Superior temporal gyrus (tissue), 1 donor: Measurements from ENCODE around the gene NTM.

ENCODE experiments used
- DNase-seq: peaks from one replicate; pipeline ENCODE4 v3.0.0-alpha.2; 2016; ENCODE audit errors: extremely low spot score

NTM gene

GRCh38 chr11:132072044-132072857 is 701.8 kb downstream of the NTM start:
- DNase-seq: no peak

- DNase-seq: no peak
Measured at GRCh38 chr11:132072858-132073211, 702.4 kb downstream of the NTM start.

GRCh38 chr11:132073787-132074186 is 703.4 kb downstream of the NTM start:
- DNase-seq: no peak

GRCh38 chr11:132075447-132075846 is 705.0 kb downstream of the NTM start:
- no peak for DNase-seq

DNA sequence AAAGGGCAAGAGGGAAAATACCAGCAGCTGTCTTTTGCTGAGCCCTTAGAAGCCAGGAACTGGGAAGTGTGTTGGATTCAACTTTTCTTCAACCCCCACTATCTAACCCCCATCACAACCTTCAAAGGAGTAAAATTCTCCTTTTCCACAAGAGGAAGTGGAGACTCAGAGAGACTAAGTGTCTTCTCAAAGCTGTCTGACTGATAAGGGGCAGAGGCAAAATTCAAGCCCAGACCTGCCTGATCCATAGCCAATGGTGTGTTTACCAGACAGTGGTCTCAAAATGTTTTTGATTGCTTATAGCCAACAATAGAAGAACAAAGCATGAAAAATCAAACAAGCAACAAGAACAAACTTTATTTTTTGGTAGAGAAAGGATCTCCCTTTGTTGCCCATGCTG is 707.0 kb downstream of the NTM start:
- no peak for DNase-seq

DNA sequence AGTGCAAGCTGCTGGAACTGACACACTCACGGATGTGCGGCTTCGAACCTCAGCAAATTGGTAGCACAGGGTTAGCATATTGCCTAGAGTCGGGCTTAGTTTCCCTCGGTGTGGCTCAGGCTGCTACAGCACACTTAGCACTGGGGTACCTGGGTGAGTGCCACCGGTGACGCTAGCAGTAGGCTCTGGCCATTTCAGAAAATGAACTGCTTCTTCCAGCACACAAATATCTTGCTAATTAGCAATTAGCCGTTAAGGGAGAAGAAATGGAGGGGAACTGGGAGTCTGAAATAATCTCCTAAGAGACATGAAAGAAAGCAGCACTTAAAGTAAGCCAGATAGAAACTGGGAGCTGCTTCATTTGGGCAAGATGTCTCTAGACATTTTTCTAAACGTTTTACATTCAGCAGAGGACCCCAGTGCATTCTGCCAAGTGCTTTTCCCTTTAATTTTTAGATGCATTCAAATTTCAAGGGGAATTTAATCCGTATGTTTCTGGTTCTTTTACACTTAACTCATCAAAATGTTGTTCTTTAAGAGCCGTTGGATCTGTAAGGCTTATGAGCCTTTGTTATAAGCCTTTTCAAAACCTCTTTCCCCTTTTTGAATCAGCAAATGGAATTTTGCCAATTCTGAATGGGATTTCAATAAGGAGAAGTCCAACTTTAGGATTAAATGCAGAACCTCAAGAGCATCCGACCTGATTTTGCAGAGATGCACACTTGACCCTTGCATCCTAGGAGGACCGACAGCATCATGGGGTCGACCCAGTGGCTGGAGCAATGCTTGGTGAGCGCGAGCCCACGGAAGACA is 708.1 kb downstream of the NTM start:
- no peak for DNase-seq

DNA sequence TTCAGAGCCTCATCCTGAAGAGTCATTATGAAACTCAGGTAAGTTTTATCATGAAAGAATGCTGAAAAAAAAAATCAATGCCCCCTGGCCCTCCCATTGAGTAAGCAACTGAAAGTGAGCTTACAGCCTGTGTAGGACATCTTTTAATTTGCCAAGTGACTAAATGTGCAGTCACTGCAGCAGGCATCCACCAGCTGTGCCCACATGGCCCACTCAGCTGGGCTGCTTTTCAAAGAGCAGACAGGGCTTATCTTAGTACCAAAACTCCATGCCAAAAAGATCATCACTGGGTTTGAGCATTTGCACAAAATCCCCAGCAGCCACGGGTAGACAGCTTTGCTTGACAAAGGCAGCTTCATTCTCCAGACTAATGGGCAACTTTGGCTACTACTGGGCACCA is 709.7 kb downstream of the NTM start:
- DNase-seq: peak; percentile 38

DNA sequence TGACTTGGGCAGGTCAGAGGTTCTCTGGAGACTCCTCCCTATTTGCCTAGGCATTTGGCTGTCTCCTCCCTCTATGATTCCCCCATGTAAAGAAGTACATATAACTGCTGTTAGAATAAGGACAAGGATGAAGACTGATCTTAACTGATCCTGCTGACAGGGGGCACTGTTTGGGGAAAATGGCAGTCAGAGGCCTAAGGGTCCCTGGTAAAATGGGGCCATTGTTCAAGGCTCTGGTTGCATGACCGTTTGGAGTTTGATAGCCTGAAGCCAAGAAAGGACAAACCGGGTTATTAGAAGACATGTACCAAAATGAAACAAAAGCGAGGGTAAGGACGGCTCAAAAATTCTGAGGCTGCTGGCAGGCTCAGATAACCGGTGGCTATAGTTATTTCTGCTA is 712.2 kb downstream of the NTM start:
- DNase-seq: no peak

GRCh38 chr11:132084433-132084832 is 714.0 kb downstream of the NTM start:
- DNase-seq: no peak

DNA sequence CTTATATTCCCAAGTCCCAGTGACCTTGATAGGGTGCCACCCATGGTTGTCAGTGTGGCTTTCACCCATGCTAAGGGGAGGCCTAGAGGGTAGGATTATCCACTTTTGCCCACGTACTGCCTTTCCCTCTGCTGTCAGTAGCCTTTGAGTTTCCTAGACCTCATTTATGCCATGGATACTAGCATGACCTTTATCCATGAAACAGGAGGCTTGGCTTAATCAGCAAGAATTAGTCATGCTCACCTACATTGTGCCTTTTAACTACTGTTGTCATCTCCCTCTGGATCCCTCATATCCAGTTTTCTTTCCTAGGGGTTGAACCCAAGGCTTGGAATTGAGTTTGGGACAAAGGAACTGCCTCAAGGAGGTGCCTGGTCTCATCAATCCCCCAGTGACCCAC is 716.7 kb downstream of the NTM start:
- no peak for DNase-seq

DNA sequence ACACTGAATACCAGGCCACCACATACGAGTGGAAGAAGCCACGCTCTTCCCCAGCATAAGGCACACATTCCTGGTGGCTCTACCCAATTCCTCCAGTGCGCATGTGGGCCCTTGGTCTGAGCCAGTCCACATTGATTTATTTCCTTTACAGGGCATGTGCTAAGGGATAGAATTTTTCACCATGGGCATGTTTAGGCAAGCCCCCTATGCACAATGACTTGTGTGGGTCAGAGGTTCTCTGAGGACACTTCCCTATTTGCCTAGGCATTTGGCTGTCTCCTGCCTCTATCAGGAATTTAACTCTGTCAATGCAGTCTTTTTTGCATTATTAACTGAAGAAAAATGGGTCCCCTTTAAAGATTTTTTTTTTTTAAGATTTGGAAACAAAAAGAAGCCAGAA is 718.1 kb downstream of the NTM start:
- no peak for DNase-seq

DNA sequence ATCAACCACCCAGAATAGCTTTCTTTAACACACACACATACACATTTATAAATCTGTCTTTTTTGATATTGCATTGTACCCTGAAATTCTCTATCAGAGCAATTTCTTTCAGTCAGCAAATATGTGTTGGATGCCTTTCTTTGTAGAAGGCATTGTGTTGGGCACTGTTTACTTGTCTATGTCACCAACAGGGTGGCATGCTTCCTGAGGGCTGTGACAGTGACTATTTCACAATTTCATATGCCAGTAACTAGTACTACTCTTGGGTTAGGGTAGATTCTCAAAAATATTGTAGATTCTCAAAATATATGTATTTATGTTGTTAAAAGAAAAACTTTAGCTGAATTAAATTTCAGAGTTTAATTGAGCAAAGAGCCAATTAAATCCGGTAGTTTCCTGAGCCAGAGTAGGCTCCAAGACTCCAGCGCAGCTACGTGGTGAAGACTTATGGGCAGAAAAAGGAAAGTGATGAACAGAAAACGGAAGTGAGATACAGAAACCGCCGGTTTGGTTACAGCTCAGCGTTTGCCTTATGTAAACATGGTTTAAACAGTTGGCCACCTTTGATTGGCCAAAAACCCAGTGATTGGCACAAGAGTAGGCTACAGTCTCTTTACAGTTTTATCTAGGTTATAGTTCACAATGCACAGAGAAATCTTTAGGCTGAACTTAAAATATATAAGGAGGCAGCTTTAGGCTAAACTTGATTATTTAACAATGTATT is 723.3 kb downstream of the NTM start:
- DNase-seq: no peak

DNA sequence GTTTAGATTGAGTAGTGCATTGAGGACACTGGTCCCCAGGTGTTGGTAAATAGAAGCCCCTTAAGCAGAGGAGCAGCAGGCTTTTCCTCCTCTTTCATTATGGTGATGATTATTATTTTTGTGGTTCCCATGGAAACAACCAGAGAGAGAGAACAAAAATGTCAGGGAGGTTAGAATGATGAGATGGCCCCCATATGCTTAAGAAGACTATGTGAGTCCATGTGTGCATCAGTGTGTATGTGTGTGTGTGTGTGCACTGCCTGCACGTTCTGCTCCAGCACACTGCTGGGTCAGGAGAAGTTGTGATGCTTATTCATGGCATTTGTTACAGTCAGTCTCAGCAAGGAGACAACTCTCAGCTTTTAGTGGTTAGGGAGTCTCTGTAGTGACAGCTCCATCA is 724.2 kb downstream of the NTM start:
- DNase-seq: no peak

GRCh38 chr11:132095230-132096131 is 725.1 kb downstream of the NTM start:
- DNase-seq: no peak

DNA sequence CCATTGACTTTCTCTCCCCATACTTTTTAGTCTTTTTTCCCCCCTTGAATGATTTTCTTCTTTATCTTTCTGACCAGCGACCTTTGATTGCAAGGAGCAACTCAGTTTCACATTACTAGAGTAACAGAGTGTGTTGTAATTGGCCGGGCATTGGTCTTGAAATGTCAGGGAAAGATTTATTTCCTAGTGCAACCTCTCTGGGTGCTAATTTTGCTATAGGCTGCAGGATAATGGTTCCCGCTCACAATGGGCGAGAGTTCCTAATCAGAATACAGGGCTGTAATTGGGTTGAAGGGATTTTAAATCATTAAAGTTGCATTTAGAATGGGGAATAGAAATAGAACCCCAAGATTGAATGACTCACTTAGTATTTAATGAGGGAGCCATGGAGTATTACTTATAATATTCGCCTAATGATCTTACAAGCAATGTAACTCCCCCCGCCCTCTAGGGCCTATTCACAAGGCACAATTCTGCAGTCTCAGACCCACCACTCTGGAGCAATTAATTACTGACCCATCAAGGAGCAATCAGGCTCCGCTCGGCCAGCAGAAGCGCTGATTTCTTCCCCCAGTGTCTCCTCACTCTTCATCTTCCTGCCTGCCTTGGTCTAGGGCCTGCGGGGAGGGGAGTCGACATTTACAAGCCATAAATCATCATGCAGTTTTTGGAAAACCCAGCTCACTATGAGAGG is 725.9 kb downstream of the NTM start:
- no peak for DNase-seq

DNA sequence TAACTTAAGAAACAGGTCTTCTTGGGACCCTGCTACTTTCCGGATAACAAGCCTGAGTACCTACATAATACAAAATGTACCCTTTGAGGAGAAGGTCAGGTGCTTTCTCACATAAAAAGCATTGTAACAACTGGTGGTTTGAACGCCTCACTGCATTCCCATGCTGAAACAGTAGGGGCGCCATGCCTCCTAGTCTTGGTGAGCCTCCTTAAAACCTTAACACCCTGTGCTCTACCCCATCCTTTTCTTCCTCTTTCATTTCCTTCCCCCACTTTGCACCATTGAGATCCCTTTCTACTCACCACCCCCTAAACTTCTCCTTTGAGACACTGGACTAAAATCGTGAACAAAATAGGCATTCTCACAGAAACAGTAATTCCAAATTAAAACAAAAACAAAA is 729.3 kb downstream of the NTM start:
- DNase-seq: no peak

DNA sequence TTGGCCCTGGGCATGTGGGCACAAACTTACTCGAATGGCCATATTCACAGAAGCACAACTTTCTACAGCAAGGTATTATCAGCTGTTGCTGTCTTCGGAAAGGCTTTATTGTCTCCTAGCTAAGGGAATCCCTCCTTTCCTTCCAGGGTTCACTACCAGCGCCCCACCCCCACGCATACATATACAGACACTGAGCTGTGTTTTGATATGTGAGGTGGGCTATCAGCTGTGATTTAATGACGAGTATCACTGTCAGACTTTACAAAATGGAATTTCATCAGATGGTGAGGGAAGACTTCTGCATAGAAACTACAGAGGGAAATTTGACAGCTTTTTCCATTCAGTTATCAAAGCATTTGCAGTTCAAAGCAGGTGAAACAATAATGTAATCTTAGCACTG is 730.2 kb downstream of the NTM start:
- no peak for DNase-seq

GRCh38 chr11:132101881-132102280 is 731.5 kb downstream of the NTM start:
- no peak for DNase-seq

GRCh38 chr11:132103021-132103420 is 732.6 kb downstream of the NTM start:
- DNase-seq: no peak

- DNase-seq: peak; percentile 33
Measured at GRCh38 chr11:132106096-132106982, 735.9 kb downstream of the NTM start.
